Neutrophil (primary cell): ENCODE measurements around the gene AFDN.

Experiments
- H3K27ac ChIP-seq: fragments of 200-600 bp; sonication (generic); 2 replicates; pipeline ENCODE4 v1.5.1; 2016; ENCODE audit warnings: mild to moderate bottlenecking, moderate library complexity
- H3K27me3 ChIP-seq: fragments of 200-600 bp; sonication (generic); 2 replicates; pipeline ENCODE4 v1.6.0; 2016; ENCODE audit warnings: mild to moderate bottlenecking
- H3K36me3 ChIP-seq: fragments of 200-600 bp; sonication (generic); 2 replicates; pipeline ENCODE4 v1.5.1; 2017
- H3K4me1 ChIP-seq, 2 experiments: fragments of 200-600 bp in 1 of 2; sonication (generic) in 1 of 2; 1 replicate in 1 of 2; 2 replicates in 1 of 2; pipeline versions ENCODE4 v1.5.1 to v1.6.1; 2013 to 2016; ENCODE audit warnings: low read depth in 1 of 2, low read length in 1 of 2, mild to moderate bottlenecking in 1 of 2, moderate library complexity in 1 of 2; ENCODE audit not compliant: control insufficient read depth in 1 of 2, insufficient read depth in 1 of 2
- H3K4me3 ChIP-seq, 2 experiments: fragments of 200-600 bp in 1 of 2; sonication (generic) in 1 of 2; 1 replicate in 1 of 2; 2 replicates in 1 of 2; pipeline ENCODE4 v1.5.1; 2013 to 2016; ENCODE audit warnings: low read depth in 1 of 2, low read length in 1 of 2, mild to moderate bottlenecking in 1 of 2, moderate library complexity in 1 of 2
- H3K9me3 ChIP-seq: fragments of 200-600 bp; sonication (generic); 2 replicates; pipeline ENCODE4 v1.5.1; 2016
- TF ChIP-seq, protein P1 (sequence below): fragments of 200-600 bp; sonication (generic); IDR thresholded peaks from 2 replicates; pipeline ENCODE4 v1.5.1; 2016; ENCODE audit warnings: antibody characterized with exemption

The AFDN gene

DNA sequence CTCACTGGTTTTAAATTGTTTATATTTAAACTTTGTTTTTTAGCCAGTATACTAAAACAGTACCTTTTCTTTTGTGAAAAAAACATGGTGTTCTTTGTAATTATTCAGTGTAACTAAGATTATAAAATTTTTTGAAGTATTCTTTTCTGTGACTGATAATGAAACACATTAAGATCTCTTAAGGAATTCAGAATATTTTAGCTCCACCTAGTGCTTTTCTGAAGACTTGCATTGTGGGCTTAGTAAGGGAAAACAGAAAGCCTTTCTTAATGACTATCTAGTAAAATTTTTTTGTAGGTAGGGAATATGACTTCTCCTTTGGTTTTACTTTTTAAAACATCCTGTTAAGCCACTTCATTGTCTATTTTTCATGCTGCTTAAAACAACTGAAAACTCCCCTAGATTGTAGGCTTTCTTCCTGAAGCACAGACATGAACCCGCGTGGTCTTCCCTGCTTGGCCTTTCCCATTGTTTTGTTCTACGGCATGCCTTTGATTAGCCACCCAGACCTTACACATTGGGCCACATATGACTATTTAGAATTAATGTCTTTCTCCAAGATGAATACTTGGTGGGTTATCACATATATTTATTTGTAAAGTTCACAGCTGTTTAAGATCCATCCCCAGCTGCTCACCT lies 72.1 kb downstream of the AFDN start:
- Histone ChIP-seq H3K4me1 (no peaks in the 10 kb centered on the region), H3K27ac (no peak overlapping the region), H3K36me3 (no peaks in the 10 kb centered on the region), H3K9me3 (no peaks in the 10 kb centered on the region), H3K4me3 (no peak overlapping the region), H3K27me3 (no peaks in the 10 kb centered on the region)
- TF ChIP-seq, protein P1, sequence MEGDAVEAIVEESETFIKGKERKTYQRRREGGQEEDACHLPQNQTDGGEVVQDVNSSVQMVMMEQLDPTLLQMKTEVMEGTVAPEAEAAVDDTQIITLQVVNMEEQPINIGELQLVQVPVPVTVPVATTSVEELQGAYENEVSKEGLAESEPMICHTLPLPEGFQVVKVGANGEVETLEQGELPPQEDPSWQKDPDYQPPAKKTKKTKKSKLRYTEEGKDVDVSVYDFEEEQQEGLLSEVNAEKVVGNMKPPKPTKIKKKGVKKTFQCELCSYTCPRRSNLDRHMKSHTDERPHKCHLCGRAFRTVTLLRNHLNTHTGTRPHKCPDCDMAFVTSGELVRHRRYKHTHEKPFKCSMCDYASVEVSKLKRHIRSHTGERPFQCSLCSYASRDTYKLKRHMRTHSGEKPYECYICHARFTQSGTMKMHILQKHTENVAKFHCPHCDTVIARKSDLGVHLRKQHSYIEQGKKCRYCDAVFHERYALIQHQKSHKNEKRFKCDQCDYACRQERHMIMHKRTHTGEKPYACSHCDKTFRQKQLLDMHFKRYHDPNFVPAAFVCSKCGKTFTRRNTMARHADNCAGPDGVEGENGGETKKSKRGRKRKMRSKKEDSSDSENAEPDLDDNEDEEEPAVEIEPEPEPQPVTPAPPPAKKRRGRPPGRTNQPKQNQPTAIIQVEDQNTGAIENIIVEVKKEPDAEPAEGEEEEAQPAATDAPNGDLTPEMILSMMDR, result no peak

DNA sequence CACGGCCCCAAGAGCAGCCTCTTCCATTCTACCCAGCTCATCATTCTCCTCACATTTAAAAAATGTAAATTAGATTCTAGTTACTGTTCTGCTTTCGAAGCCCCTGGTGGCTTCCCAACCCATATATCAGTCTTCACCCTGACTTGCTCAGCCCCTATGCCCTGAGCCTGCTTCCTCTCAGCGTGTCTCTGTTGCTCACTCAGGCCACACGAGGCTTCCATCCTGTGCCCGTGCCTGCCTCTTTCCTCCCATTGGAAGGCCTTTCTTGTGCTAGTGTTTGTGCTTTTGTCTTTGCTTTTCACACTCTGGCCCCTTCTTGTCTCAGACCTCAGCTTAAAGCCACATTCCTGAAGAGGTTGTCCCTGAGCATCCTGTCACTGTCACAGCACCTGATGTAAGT lies 78.1 kb downstream of the AFDN start:
- Histone ChIP-seq H3K4me3 (no peak overlapping the region), H3K4me1 (no peaks in the 10 kb centered on the region), H3K27ac (no peak overlapping the region), H3K36me3 (no peaks in the 10 kb centered on the region), H3K27me3 (peaks cover 5% of the 10 kb centered on the region), H3K9me3 (no peaks in the 10 kb centered on the region)
- TF ChIP-seq, protein P1, result no peak

DNA sequence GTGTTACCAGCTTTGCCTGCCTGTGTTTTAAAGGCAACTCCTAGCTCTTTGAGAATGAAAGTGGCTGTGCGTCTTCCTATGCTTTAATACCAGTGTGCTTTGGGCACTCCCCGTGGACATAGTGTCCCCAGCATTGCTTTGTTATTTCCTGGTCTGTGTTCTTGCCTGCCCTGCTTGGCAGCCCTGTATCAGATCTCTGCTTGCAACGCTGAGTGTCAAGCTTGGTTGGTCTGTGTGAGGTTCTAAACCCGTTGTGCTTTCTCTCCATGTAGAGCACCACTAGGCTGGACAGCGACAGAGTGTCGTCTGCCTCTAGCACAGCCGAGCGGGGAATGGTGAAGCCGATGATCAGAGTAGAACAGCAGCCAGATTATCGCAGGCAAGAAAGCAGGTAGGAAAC lies 80.2 kb downstream of the AFDN start:
- Histone ChIP-seq H3K9me3 (no peaks in the 10 kb centered on the region), H3K27me3 (peaks cover 5% of the 10 kb centered on the region), H3K36me3 (no peaks in the 10 kb centered on the region), H3K4me3 (no peak overlapping the region), H3K27ac (no peak overlapping the region), H3K4me1 (no peaks in the 10 kb centered on the region)
- TF ChIP-seq, protein P1, result no peak

DNA sequence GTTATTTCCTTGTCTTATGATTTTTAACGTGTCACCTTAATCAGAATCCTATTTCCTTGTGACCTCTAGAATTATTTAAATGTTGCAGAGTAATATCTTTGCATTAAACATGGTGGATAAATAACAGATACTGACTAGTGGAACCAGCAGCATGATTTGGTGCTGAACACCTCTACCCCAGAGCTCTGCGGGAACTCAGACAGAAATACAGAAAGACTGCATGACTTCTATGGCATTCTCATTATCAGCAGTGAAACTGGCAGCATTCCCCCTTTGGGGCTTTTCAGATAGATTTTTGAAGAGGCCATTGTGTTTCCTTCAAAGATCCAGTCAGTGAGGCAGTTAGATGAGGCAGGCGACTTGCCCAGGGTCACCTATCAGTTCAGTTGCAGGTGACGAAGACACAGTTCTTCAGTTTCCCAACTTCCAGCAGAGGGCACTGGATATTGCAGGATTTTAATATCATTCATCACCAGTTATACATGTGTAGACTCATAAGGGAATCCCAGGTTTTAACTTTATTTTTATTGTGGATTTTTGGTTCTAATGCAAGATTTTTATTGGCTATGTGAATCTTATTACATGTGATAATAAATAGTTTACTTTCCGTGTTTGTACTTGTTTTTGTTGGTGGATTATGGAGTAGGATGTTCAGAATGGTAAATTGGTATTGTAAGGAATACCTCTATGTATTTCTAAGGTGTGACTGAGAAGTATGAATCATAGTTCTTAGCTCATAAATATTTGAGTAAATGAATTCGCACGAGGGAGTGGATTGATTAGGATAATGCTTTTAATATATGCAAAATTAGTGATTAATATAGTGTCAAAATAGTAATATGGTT lies 81.3 kb downstream of the AFDN start:
- no peaks in the 10 kb centered on the region for H3K4me1 ChIP-seq
- no peak overlapping the region for H3K4me3 ChIP-seq
- H3K27me3 ChIP-seq, result peaks cover 5% of the 10 kb centered on the region
- TF ChIP-seq, protein P1, result no peak
- H3K36me3 ChIP-seq, result no peaks in the 10 kb centered on the region
- no peaks in the 10 kb centered on the region for H3K9me3 ChIP-seq
- H3K27ac ChIP-seq, result no peak overlapping the region

DNA sequence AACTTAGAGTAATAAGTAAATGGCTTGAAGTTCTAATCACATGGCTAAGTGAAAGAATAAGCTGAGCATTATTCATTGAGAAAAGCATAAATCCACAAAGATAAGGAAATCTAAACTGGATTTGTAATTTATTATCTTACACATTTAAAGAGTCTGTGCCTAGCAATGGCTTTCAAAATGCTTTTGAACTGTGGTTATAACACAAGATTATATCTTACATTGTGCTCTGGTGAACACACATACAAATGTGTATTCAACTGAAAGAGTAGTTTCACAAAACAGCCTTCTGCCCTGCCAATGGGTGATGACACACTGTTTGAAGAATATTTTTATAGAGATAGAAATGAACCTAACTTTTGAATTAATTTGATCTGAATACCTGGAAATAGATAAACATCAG lies 83.3 kb downstream of the AFDN start:
- TF ChIP-seq, protein P1, result no peak
- H3K4me1 ChIP-seq, result no peaks in the 10 kb centered on the region
- H3K27ac ChIP-seq, result no peak overlapping the region
- H3K27me3 ChIP-seq, result peaks cover 5% of the 10 kb centered on the region
- no peak overlapping the region for H3K4me3 ChIP-seq
- H3K9me3 ChIP-seq, result no peaks in the 10 kb centered on the region
- H3K36me3 ChIP-seq, result no peaks in the 10 kb centered on the region
